GM06990 (cell line): ENCODE measurements around the gene PDE11A.

ENCODE experiments used
- DNase-seq: peaks from one replicate; pipeline ENCODE4 v3.0.0-alpha.2; 2011; ENCODE audit not compliant: insufficient read length; ENCODE audit errors: extremely low read depth
- H3K27me3 ChIP-seq: replicated peaks from 2 replicates; pipeline ENCODE4 v1.6.0; 2011; ENCODE audit warnings: low read length; ENCODE audit not compliant: control insufficient read depth, insufficient read depth
- H3K36me3 ChIP-seq: 2 replicates; pipeline ENCODE4 v1.5.1; 2011; ENCODE audit warnings: low read length; ENCODE audit not compliant: control insufficient read depth, insufficient read depth
- H3K4me3 ChIP-seq: replicated peaks from 2 replicates; pipeline ENCODE4 v1.5.1; 2011; ENCODE audit warnings: low read depth, mild to moderate bottlenecking, control low read depth, low read length
- TF ChIP-seq, protein P1 (sequence below): IDR thresholded peaks from 2 replicates; pipeline ENCODE4 v1.5.1; 2011; ENCODE audit warnings: low read length, control low read depth, mild to moderate bottlenecking, inconsistent platforms; ENCODE audit not compliant: insufficient read depth, poor library complexity, severe bottlenecking

Gene PDE11A

DNA sequence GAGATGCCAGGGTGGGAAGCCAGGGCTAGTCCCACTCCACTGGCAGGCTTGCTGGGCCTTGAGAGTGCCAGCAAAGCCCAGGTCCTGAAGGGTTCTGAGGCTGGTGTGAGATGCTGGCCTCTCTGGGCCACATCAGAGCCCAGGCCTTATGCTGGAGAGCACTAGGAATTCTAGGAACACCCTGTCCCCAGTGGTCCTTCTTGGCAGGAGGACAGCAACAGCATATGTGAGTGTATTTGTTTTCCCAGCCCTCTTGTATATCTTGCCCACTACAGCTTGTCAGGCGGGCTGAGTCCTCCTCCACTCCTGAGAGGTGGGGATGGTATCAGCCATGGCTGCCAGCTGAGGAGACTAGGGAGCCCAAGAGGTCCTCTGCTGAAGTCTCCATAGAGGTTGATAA, 327.0 kb downstream of the PDE11A start:
- Histone ChIP-seq H3K27me3 (no peaks in the 10 kb centered on the region), H3K4me3 (no peak overlapping the region), H3K36me3 (no peaks in the 10 kb centered on the region)
- TF ChIP-seq, protein P1, sequence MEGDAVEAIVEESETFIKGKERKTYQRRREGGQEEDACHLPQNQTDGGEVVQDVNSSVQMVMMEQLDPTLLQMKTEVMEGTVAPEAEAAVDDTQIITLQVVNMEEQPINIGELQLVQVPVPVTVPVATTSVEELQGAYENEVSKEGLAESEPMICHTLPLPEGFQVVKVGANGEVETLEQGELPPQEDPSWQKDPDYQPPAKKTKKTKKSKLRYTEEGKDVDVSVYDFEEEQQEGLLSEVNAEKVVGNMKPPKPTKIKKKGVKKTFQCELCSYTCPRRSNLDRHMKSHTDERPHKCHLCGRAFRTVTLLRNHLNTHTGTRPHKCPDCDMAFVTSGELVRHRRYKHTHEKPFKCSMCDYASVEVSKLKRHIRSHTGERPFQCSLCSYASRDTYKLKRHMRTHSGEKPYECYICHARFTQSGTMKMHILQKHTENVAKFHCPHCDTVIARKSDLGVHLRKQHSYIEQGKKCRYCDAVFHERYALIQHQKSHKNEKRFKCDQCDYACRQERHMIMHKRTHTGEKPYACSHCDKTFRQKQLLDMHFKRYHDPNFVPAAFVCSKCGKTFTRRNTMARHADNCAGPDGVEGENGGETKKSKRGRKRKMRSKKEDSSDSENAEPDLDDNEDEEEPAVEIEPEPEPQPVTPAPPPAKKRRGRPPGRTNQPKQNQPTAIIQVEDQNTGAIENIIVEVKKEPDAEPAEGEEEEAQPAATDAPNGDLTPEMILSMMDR, result no peak
- no peak for DNase-seq

DNA sequence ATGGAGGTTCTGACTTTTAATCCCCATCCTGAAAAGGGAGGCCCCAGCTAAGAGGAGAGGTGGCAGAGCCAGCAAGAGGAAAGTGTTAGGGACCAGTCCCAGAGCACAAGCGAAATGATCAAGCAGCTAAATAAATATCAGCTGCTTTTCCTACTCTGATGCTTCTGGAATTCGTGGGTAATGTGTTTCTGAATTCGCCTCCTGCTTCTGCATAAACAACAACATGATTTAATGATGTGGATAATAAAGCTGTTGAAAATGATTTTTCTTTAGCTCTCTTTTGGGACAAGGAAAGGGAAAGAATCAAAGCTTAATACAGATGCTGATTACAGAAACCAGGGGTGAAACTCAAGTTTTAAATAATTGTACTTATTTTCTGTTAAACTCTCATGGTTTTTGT, 329.7 kb downstream of the PDE11A start:
- Histone ChIP-seq H3K4me3 (no peak overlapping the region), H3K27me3 (no peaks in the 10 kb centered on the region), H3K36me3 (no peaks in the 10 kb centered on the region)
- no peak for DNase-seq
- TF ChIP-seq, protein P1, result no peak

DNA sequence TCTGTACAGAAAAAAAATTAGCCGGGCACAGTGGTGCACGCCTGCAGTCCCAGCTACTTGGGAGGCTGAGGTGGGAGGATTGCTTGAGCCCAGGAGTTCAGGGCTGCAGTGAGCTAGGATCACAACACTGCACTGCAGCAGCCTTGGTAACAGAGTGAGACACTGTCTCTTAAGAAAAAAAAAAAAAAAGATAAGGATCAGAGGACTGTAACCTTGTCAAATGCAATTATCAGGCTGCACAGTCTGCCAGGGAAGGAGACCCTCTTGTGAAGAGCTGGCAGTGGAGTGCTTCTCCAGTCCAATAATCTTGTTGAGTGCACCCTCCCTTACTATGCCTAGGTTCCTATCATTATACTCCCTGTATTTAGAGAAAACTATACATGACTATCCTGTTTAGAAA, 330.7 kb downstream of the PDE11A start:
- H3K4me3 ChIP-seq, result no peak overlapping the region
- no peaks in the 10 kb centered on the region for H3K36me3 ChIP-seq
- DNase-seq, result no peak
- no peaks in the 10 kb centered on the region for H3K27me3 ChIP-seq
- TF ChIP-seq, protein P1, result no peak

DNA sequence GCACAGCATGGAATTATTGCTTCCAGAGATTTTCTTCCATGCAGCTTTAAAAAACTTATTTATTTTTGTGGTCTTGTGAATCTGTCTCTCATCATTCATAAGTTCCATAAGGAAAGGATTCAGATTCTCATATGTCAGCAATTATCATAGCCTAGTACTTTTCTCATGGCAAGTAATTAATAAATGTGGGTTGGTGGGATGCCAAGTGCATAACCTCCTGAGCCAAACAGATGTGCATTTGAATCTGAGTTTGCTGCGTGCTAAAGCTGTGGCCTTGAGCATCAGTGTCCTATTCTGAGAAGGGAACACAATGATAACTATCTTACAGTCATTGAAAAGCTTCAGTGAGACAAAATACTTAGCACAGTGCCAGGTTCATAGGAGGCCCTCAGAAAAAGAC, 331.9 kb downstream of the PDE11A start:
- TF ChIP-seq, protein P1, result no peak
- DNase-seq, result no peak
- Histone ChIP-seq H3K36me3 (no peaks in the 10 kb centered on the region), H3K27me3 (no peaks in the 10 kb centered on the region), H3K4me3 (no peak overlapping the region)

DNA sequence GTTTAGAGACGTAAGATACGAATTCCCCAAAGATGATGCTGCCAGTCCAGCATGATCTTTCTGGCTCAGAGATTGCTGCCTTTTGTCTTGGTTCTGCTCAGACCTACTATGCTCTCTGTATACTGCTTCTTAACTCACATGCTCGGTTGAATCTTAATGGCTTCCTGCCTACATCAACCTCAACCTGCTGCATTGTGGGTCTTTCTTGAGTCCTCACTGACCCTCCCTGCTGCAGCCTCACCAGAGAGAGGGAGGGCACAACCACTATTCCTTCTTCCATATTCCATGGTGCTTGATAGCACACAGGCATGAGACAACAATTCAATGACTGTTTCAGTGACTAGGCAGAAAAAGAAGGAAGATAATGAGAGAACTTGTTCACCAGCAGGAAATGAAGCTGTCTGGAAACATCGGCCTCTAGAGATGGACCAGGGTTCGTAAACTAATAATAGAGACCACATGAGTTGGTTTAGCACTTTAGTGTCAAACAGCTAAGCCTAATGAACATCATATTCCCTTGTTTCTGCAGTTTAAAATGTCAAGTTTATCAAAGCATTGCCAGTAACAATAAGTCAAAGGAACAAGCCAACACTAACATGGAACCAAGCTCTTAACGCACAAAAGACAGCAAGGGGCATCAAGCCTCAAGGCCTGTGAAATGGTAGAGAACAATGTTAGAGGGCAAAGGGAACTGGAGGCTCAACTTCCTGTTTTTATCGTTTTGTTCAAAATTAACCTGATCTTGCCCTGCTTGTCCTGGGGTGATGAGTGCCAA, 333.9 kb downstream of the PDE11A start:
- H3K36me3 ChIP-seq, result no peaks in the 10 kb centered on the region
- H3K4me3 ChIP-seq, result no peak overlapping the region
- TF ChIP-seq, protein P1, result no peak
- DNase-seq, result no peak
- H3K27me3 ChIP-seq, result no peaks in the 10 kb centered on the region
